Sigmoid colon (tissue), 4 donors: ENCODE data around the gene BCR.

Experiments
- CTCF ChIP-seq, 4 experiments: fragments of 450-650 bp in 3 of 4; fragments of 200-600 bp in 1 of 4; IDR thresholded peaks; one replicate each; pipeline ENCODE4 v1.5.1; 2016 to 2019; ENCODE audit warnings: antibody characterized with exemption in 4 of 4, mild to moderate bottlenecking in 3 of 4, moderate library complexity in 2 of 4
- EP300 ChIP-seq, 4 donors: sonication (generic); formaldehyde crosslinking; IDR thresholded peaks; one replicate each; pipeline ENCODE4 v1.6.1; 2017; ENCODE audit warnings: antibody characterized with exemption in 4 of 4
- POLR2A ChIP-seq, 2 donors: fragments of 450-650 bp; IDR thresholded peaks; one replicate each; pipeline ENCODE4 v1.6.1; 2016; ENCODE audit warnings: antibody characterized with exemption in 2 of 2, mild to moderate bottlenecking in 2 of 2, moderate library complexity in 2 of 2

DNA sequence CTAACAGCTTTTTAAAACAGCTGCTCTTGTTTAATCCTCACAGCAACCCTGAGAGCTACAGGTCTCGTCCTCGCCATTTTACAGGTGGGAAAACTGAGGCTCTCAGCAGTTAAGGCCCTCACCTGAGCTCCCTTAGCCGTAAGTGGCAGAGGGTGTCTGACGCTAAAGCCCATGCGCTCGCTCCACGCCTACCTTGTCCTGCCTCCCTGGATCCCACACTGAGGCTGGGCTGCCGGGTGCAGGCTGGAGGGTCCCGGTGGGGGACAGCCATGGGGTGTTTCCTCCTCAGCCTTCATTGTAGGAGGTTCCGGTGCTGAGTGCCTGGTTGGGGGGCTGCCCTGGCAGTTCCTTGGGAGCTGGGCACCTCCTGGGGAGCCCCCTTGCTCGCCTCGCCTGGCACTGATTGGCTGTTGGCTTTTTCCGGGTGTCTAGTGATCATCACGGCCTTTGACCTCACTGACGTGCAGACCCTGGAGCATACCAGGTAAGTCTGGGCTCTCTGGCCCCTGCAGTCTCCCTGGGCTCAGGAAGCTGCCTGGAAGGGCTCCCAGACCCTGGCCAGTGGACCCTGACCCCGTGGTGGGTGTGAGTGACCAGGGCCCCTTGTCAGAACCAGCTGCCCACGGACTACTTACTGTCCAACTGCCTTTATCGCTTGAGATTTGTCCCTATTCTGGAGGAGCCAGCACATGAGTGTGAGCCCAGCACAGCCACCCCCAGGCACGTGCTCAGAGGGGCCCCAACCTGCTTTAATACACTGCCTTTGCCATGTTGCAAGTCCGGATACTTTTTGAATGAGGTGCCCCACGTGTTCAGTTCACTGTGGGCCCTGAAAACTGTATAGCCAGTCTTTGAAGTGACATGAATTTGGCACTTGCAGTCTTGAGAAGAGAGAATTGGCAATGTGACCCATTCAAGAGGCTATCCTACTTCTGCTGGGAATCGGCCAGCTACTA, 22.5 kb upstream of the BCR start:
- TF ChIP-seq POLR2A (IDR thresholded peaks at IDR 0.05): no peak
- no peak for TF ChIP-seq EP300 (IDR thresholded peaks at IDR 0.05)
- no peak for TF ChIP-seq CTCF (IDR thresholded peaks at IDR 0.05)
